Transverse colon (tissue), 4 donors: ENCODE measurements around the gene NACAD. TPM values are rescaled to one million over a fixed set of nuclear protein-coding genes. Genes with fewer than 3 reads are reported as not detected.

Experiments
- DNase-seq: peaks from one replicate; pipeline ENCODE4 v3.0.0-alpha.2; 2019
- H3K27ac ChIP-seq, 4 donors: fragments of 200-600 bp; sonication (generic); 2 replicates each; pipeline ENCODE4 v1.5.1; 2016 to 2018; ENCODE audit warnings: inconsistent platforms in 4 of 4
- H3K27me3 ChIP-seq: fragments of 200-600 bp; sonication (generic); 2 replicates; pipeline ENCODE4 v1.5.1; 2017; ENCODE audit warnings: inconsistent platforms
- H3K36me3 ChIP-seq, 4 donors: fragments of 200-600 bp; sonication (generic); 2 replicates each; pipeline ENCODE4 v1.5.1; 2017 to 2019; ENCODE audit warnings: inconsistent platforms in 4 of 4
- H3K4me1 ChIP-seq, 4 donors: fragments of 200-600 bp; sonication (generic); 2 replicates each; pipeline ENCODE4 v1.5.1; 2017 to 2020; ENCODE audit warnings: inconsistent platforms in 4 of 4
- H3K4me3 ChIP-seq, 4 donors: fragments of 200-600 bp; sonication (generic); 1 replicate in 1 of 4; 2 replicates in 3 of 4; pipeline versions ENCODE4 v1.5.1 to v1.6.1; 2017 to 2019; ENCODE audit warnings: inconsistent platforms in 4 of 4
- H3K9me3 ChIP-seq, 2 donors: fragments of 200-600 bp; sonication (generic); 2 replicates each; pipeline ENCODE4 v1.5.1; 2017 to 2019; ENCODE audit warnings: inconsistent platforms in 2 of 2
- EP300 ChIP-seq: sonication (generic); formaldehyde crosslinking; IDR thresholded peaks from one replicate; pipeline ENCODE4 v1.6.1; 2017; ENCODE audit warnings: antibody characterized with exemption, low read depth
- POLR2A ChIP-seq: fragments of 450-650 bp; IDR thresholded peaks from one replicate; pipeline ENCODE4 v1.6.1; 2016; ENCODE audit warnings: antibody characterized with exemption, mild to moderate bottlenecking, moderate library complexity
- POLR2AphosphoS5 ChIP-seq, 3 donors: sonication (generic); formaldehyde crosslinking; IDR thresholded peaks; one replicate each; pipeline ENCODE4 v1.6.1; 2016; ENCODE audit warnings: antibody characterized with exemption in 3 of 3
- WGBS, 2 donors: methylation state at CpG; one replicate each; pipeline ENCODE4 v1.1.5; 2018; ENCODE audit warnings: low coverage in 1 of 2; 5-methylcytosine and 5-hydroxymethylcytosine counted together
- in situ Hi-C, 4 donors: fragments of 200-750 bp; cut with MboI; loops; one replicate each; pipeline versions ENCODE4 v1.15.0 to v1.15.1; 2017; ENCODE audit warnings: low sequenced_read_pairs in 3 of 4, low pct_ligation_motif_present in 1 of 4, low pct_unique_long_range_greater_than_20kb in 1 of 4
- intact Hi-C: fragments of 100-400 bp; cut with DNase I; formaldehyde crosslinking; loops from one replicate; pipeline ENCODE4 v1.15.1; 2023; ENCODE audit warnings: low total_unique reads
- total RNA-seq, 4 donors: library from RNA; depleted of rRNA; stranded (reverse); fragments of >200 nt; gene quantifications; one replicate each; pipeline ENCODE4 v1.1.0, GENCODE V29; 2016
- TF ChIP-seq, protein P1 (sequence below), 5 experiments: fragments of 200-600 bp in 3 of 5; fragments of 450-650 bp in 2 of 5; sonication (generic) in 3 of 5; IDR thresholded peaks; 1 replicate in 2 of 5; 2 replicates in 3 of 5; pipeline ENCODE4 v1.5.1; 2016 to 2017; ENCODE audit warnings: antibody characterized with exemption in 5 of 5, inconsistent platforms in 3 of 5, mild to moderate bottlenecking in 2 of 5, moderate library complexity in 1 of 5

NACAD gene
- total RNA-seq, 4 donors from 2014 or later: 1.1 to 5.2 (median 2.0) TPM

DNA sequence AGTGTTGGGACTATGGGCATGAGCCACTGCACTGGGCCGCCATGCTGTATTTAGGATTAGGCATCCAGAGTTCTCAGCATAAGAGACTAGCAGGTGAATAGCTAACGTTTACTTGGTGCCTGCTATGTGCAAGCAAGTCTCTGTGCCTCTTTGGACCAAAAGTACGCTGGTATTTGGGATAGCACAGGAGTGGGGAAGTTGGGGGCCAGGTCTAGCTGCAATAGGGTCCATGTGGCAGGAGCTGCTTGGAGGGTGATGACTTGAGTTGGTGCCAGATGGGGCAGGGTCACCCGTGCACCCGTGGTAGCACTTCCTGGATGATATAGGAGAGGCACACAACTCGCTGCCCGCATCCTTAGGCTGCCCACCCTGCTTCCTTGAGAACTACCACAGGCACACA, 22.4 kb downstream of the NACAD start:
- peaks cover 0 to 27% (median 4%) of the 10 kb centered on the region in 4 donors for H3K36me3 ChIP-seq
- no peak for DNase-seq
- WGBS, 2 donors: 82 to 88% methylated on average over 4 to 7 of the region's 7 CpGs
- no peak overlapping the region for H3K27ac ChIP-seq
- H3K4me3 ChIP-seq: no peak overlapping the region
- peaks cover 0 to 3% (median 0%) of the 10 kb centered on the region in 4 donors for H3K4me1 ChIP-seq
- H3K9me3 ChIP-seq: no peaks in the 10 kb centered on the region
- no peaks in the 10 kb centered on the region for H3K27me3 ChIP-seq
- intact Hi-C loops: no loop called here
- in situ Hi-C loops: no loop called here
- TF ChIP-seq POLR2AphosphoS5 (IDR thresholded peaks at IDR 0.05): no peak
- no peak for TF ChIP-seq EP300
- TF ChIP-seq, protein P1, sequence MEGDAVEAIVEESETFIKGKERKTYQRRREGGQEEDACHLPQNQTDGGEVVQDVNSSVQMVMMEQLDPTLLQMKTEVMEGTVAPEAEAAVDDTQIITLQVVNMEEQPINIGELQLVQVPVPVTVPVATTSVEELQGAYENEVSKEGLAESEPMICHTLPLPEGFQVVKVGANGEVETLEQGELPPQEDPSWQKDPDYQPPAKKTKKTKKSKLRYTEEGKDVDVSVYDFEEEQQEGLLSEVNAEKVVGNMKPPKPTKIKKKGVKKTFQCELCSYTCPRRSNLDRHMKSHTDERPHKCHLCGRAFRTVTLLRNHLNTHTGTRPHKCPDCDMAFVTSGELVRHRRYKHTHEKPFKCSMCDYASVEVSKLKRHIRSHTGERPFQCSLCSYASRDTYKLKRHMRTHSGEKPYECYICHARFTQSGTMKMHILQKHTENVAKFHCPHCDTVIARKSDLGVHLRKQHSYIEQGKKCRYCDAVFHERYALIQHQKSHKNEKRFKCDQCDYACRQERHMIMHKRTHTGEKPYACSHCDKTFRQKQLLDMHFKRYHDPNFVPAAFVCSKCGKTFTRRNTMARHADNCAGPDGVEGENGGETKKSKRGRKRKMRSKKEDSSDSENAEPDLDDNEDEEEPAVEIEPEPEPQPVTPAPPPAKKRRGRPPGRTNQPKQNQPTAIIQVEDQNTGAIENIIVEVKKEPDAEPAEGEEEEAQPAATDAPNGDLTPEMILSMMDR (IDR thresholded peaks at IDR 0.05): no peak
- TF ChIP-seq POLR2A: no peak

DNA sequence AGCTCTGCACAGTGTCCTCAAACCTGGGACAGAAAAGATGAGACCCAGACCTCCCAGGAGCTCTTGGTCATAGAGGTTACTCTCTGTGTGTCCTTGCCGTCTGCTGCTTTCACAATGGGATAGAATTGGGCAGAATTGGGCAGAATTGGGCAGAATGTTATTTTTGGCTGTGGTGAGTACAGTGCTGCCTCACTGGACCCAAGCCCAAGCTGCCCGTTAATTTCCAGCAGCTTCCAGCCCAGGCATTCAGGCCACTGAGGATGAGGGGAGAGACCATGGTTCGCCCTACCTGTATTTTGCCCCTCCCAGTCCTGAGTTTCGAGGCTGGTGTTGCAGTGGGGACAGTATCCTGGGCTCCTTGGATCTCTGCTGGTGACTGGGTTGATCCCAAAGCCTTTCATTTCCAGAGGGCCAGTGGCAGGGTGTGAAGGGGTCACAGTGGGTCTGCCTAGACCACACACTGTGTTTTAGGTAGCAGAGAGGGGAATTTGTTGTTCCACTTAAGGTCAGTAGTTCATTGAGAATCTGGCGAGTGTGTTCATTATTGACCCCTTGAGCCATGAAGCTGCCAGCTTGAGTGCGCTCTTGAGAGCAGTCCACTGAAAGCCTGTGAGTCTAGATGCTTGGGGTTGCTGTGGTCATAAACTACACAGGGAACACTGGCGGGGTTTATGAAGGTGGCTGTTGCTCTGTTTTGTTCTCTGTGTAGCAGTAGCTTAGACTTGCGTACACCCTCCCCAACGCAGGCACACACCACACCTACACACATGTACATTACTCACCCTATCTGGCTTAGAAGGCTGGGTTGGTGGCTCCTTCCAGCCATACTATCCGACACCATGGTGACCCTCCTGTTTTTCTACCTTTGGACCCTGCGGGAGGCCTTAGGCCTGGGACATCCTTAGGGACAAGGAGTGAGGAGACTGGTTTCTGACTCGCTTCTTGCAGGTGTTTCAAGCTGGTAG, 23.5 kb downstream of the NACAD start:
- intact Hi-C loops (no loop called here), in situ Hi-C loops (no loop called here)
- TF ChIP-seq EP300: no peak
- no peak for TF ChIP-seq POLR2AphosphoS5 (IDR thresholded peaks at IDR 0.05)
- TF ChIP-seq POLR2A: no peak
- TF ChIP-seq, protein P1 (IDR thresholded peaks at IDR 0.05): no peak
- WGBS, 2 donors: 86 to 92% methylated on average over 1 to 10 of the region's 12 CpGs
- Histone ChIP-seq H3K27ac (no peak overlapping the region), H3K4me1 (peaks cover 0 to 3% (median 0%) of the 10 kb centered on the region in 4 donors), H3K9me3 (no peaks in the 10 kb centered on the region), H3K36me3 (peaks cover 0 to 26% (median 4%) of the 10 kb centered on the region in 4 donors), H3K4me3 (no peak overlapping the region), H3K27me3 (no peaks in the 10 kb centered on the region)
- no peak for DNase-seq

DNA sequence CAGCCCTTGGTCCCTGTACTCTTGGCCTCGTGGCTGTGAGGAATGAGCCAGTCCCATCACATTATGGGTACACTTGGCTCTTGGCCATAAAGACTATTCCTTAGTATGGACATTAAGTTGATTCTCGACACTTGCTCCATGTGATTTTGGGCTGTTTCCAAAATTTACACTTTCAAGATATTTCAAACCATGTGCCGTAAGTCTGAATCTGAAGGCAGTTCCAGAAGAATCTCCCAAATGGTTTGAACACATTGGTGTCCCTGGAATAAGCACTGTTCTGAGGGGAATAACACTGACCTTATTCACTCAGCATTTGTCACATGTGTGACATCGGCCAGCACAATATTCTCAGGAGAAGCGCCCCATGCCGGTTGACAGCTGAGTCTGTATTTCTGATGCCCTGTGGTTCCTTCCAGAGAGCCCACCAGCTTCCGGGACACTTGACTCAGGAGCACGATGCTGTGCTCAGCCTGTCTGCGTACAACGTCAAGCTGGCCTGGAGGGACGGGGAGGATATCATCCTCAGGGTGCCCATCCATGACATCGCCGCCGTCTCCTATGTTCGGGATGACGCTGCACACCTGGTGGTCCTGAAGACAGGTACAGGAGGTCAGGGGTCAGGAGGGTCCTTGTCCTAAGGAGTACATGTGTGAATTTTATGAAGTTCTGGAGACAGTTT, 24.6 kb downstream of the NACAD start:
- intact Hi-C loops: no loop called here
- WGBS, 2 donors: 90% methylated on average over 2 to 16 of the region's 16 CpGs
- DNase-seq: no peak
- TF ChIP-seq EP300 (no peak), POLR2A (no peak), POLR2AphosphoS5 (IDR thresholded peaks at IDR 0.05) (no peak)
- TF ChIP-seq, protein P1 (IDR thresholded peaks at IDR 0.05): no peak
- H3K36me3 ChIP-seq: peaks cover 0 to 18% (median 0%) of the 10 kb centered on the region in 4 donors
- H3K4me1 ChIP-seq: peaks cover 0 to 3% (median 0%) of the 10 kb centered on the region in 4 donors
- no peaks in the 10 kb centered on the region for H3K27me3 ChIP-seq
- no peaks in the 10 kb centered on the region for H3K9me3 ChIP-seq
- H3K4me3 ChIP-seq: no peak overlapping the region
- no peak overlapping the region for H3K27ac ChIP-seq
- in situ Hi-C loops: no loop called here

DNA sequence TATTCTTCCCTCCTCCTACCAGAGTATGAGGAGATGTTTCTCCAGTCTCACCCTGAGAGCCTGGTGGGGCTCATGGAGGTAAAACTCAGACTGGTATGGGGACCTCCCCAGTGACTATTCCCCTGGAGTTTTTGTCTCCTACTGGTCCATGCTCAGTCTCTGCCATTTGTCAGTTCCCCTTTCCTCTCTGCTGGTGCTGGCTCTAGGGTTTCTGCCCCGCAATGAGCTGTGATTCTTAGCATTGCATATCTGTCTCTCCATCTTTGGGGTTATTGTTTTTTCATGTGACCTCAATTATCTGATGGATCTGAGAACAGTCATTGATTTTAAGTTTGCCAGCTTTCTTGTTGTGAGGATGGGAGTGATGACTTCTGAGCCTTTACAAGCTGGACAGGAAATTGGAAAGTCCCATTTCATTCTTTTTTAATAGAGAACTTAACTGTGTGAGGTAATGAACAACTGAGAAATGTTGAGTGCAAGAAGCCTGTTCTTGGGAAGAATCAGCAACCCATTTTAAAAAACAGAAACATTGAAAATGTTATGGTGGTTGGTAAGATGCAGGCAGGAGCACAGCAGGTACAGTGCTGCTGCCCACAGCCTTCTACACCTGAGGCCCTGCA, 26.9 kb downstream of the NACAD start:
- no peaks in the 10 kb centered on the region for H3K9me3 ChIP-seq
- no peaks in the 10 kb centered on the region for H3K27me3 ChIP-seq
- no peak for DNase-seq
- H3K36me3 ChIP-seq: peaks cover 0 to 18% (median 0%) of the 10 kb centered on the region in 4 donors
- in situ Hi-C loops (no loop called here), intact Hi-C loops (no loop called here)
- H3K4me3 ChIP-seq: no peak overlapping the region
- no peak overlapping the region for H3K27ac ChIP-seq
- 67 to 88% methylated on average over 1 of the region's 1 CpG for WGBS, 2 donors
- TF ChIP-seq POLR2A: no peak
- TF ChIP-seq EP300: no peak
- TF ChIP-seq POLR2AphosphoS5 (IDR thresholded peaks at IDR 0.05): no peak
- TF ChIP-seq, protein P1 (IDR thresholded peaks at IDR 0.05): no peak
- no peaks in the 10 kb centered on the region for H3K4me1 ChIP-seq
